NCI-H2029 (cell line): ENCODE measurements around the gene KDM6B.

Experiments used
- DNase-seq: peaks from one replicate; lab custom pipeline; 2025; lab: John Stamatoyannopoulos, UW

Gene KDM6B

DNA sequence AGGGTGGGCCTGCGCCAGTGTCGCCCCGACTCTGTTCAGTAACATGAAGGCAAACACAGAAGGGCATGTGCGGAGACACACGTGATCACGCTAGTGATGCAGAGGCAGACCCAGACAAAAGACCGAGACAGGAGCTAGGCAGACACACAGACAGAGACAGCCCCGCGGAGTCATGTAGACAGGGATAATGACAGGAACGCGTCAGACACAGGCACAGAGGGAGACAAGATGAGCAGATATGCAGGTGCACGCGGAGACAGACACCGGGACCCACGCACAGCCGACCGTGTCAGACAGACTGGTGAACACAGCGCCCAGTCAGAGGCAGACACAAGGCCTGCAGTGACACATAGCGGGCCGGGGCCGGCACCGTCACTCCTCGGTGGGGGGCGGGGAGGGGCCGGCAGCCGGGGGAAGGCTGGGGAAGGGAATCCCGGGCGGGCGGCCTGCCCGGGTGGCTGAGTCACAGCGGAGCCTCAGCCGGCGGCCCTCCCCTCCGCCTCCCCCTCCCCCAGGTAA, 7.4 kb downstream of the KDM6B start:
- DNase-seq = no peak

DNA sequence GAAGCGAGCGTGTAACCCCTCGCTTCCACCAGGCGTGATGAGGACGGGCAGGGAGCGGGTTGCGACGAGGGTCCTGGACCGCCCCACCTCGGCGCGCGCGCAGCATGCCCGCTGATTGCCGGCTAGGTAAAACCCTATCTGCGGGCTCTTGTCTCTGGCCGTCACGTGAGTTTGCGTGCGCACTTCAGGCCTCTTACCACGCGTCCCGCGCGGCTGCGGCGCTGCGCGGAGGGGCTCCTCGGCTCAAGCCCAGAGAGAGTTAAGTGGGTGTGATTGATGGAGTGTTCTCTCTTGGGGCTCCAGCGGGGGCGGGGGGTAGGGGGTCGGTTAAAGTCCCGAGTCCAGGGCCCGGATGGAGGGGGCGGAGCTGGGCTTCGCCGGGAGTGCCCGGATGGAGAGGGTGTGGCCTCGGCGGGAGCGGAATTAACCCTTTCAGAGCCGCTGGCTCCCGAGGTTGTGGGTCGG, 7.9 kb downstream of the KDM6B start:
- peak; percentile 59 for DNase-seq

DNA sequence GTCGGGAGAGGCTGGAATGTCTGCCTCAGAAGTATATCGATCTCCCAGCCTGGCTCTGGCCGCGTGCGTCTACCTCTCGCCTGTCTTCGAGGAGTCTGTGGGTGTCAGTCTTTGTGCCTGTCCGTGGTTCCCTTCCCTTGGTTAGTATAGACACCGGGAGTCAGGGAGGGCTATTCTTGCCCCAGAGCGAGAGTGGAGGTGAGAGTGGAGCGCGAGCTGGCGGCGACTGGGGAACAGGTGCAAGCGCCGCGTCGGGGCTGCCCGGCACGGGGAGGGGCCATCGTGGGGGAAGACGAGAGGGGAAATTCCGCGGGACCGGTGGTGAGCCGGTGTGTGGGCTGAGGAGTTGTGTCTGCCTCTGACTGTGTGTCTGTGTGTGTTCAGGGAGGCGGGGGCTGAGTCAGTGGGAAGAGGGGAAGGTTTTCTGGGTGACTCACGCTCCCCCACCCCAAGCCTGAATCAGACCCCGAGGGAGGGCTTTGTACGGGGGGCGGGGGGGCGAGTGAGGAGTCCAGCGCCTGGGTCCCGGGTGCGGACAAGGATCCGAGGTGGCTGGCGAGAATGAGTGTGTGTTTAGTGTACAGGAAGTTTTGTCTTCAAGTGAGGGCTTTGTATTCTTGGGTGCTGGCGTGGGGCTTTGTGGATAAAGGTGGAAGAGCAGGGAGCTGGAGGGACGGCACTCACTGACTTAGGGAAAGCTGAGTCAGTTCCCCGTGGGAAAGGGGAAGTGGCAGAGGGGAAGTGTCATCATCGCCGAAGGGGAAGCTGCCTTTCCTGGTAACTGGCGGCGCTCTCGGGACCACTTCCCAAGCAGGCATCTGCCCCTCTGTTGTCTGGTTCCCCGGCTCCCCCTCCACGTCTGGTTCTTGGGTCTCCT, 8.6 kb downstream of the KDM6B start:
- DNase-seq = peak; percentile 16

DNA sequence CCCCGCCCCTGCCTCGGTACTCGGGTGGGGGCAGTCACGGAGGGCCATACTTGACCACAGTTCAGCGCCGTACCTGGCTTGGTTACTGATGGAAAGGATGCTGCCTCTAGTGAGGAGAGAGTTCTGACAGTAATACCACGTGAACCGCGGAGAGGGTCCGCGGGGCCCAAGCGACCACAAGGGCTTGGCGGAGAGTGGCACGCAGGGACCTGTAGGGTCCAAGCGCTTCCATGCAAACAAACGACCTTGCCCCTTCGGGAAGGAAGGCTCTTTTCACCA, 9.2 kb downstream of the KDM6B start:
- DNase-seq = no peak

GRCh38 chr17:7843536-7844291, 9.7 kb downstream of the KDM6B start:
- DNase-seq = peak; percentile 64

DNA sequence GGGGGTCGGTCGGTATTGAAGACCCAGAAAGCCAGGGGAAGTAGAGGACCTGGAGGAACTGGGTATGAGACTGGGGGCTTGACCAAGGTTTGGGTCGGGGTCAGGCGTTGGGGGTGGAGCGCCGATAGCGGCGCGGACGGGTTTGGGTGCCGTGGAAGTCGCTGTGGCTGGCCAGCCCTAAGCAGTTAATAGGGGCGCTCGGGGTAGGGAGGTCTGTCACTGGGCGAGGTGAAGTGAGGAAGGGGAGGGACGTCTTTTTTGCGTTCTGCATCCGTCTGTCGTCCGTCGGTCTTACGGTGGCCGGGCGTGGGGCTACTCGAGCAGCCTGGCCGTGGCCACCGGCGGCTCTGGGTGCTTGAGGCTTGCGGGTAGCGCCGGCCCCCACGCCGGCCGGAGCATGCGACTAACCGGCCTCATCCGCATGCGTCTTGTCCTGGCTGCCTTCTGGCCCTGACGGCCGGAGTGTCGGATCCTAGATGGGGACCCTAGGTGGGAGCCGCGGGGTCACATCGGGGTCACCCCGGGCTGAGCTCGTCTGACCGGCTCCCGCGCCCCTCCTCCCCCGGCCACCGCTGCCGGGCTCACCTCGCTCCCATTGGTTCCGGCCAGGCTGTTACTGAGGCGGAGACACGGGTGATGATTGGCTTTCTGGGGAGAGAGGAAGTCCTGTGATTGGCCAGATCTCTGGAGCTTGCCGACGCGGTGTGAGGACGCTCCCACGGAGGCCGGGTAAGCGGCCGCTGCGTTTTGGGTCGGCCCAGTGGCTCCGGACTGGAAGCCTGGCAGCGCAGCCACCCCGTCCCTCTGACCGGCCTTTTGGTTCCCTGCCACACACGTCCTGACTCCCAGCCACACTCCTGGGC, 10.5 kb downstream of the KDM6B start:
- peak; percentile 65 for DNase-seq

GRCh38 chr17:7845359-7846062, 11.5 kb downstream of the KDM6B start:
- DNase-seq = no peak

DNA sequence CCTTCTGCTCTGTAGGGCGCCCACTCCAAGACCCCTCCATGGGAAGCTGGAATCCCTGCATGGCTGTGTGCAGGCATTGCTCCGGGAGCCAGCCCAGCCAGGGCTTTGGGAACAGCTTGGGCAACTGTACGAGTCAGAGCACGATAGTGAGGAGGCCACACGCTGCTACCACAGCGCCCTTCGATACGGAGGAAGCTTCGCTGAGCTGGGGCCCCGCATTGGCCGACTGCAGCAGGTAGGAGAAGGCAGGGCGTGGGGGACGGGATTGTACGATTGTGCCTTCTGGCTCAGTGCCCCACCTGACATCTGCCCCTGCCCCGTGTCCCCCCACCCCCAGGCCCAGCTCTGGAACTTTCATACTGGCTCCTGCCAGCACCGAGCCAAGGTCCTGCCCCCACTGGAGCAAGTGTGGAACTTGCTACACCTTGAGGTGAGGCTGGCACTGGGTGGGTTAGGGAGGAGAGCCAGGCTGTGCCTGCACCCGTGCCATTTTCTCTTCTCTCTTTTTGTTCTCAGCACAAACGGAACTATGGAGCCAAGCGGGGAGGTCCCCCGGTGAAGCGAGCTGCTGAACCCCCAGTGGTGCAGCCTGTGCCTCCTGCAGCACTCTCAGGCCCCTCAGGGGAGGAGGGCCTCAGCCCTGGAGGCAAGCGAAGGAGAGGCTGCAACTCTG, 12.2 kb downstream of the KDM6B start:
- DNase-seq = no peak

GRCh38 chr17:7846765-7847661, 13.0 kb downstream of the KDM6B start:
- no peak for DNase-seq

DNA sequence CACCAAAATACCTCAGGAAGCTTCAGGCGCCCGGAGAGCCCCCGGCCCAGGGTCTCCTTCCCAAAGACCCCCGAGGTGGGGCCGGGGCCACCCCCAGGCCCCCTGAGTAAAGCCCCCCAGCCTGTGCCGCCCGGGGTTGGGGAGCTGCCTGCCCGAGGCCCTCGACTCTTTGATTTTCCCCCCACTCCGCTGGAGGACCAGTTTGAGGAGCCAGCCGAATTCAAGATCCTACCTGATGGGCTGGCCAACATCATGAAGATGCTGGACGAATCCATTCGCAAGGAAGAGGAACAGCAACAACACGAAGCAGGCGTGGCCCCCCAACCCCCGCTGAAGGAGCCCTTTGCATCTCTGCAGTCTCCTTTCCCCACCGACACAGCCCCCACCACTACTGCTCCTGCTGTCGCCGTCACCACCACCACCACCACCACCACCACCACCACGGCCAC, 14.1 kb downstream of the KDM6B start:
- DNase-seq = no peak

DNA sequence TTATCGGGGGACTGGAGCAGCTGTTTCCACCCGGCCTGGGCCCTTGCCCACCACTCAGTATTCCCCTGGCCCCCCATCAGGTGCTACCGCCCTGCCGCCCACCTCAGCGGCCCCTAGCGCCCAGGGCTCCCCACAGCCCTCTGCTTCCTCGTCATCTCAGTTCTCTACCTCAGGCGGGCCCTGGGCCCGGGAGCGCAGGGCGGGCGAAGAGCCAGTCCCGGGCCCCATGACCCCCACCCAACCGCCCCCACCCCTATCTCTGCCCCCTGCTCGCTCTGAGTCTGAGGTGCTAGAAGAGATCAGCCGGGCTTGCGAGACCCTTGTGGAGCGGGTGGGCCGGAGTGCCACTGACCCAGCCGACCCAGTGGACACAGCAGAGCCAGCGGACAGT, 14.7 kb downstream of the KDM6B start:
- no peak for DNase-seq

- DNase-seq = no peak
Observed at GRCh38 chr17:7849130-7849750, 15.2 kb downstream of the KDM6B start.

DNA sequence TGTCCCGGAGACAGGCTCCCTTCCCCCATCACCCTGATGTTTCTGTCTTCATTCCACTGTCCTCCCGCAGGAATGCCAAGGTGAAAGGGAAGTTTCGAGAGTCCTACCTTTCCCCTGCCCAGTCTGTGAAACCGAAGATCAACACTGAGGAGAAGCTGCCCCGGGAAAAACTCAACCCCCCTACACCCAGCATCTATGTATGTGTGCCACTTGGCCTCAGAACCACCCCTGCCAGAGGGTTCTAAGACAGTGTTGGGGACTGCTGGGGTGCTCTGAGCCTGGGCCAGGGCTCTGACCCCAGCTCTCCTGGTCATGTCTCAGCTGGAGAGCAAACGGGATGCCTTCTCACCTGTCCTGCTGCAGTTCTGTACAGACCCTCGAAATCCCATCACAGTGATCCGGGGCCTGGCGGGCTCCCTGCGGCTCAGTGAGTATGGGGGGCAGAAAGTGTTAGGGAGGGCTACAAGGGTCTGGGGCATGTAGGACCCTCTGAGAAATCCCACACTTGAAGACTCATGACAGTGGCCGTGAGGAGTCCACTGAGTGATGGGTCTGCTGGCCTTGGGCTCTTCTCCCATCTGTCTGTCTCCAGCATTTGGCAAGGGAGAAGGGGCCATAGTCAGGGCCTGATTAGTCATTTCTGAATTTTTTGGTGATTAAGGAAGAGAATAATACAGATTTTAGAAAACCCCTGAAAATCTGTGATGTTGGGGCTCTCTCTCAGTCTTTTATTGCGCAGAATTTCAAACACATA, 15.9 kb downstream of the KDM6B start:
- DNase-seq = no peak

GRCh38 chr17:7850701-7851437, 16.9 kb downstream of the KDM6B start:
- no peak for DNase-seq

DNA sequence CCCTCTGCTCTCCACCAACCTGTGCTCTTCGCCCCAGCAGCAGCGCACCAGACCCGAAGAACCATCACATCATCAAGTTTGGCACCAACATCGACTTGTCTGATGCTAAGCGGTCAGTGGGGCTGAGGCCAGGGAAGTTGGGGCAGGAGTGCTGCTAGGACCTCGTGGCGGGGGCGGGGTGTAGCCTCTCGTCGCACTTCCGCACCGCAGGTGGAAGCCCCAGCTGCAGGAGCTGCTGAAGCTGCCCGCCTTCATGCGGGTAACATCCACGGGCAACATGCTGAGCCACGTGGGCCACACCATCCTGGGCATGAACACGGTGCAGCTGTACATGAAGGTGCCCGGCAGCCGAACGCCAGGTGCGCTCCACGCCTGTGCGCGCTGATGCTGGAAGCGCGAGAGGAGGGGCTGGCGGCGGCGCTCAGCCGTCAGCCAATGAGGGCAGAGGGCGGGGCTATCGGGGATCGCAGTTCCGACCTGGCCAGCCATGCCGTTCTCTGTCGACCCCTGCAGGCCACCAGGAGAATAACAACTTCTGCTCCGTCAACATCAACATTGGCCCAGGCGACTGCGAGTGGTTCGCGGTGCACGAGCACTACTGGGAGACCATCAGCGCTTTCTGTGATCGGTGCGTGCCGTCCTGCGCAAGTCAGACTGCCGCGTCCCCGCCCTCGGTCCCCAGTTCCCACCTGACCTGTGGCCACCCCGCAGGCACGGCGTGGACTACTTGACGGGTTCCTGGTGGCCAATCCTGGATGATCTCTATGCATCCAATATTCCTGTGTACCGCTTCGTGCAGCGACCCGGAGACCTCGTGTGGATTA, 17.6 kb downstream of the KDM6B start:
- DNase-seq = peak; percentile 84

GRCh38 chr17:7852262-7852670, 18.2 kb downstream of the KDM6B start:
- DNase-seq = no peak
